Measurements from ENCODE around the gene MAD1L1. TPM values are rescaled to one million over a fixed set of nuclear protein-coding genes. Genes with fewer than 3 reads are reported as not detected.
A peak's percentile ranks its signal among the peaks of the same experiment; 100 is the strongest.

The MAD1L1 gene
- total and polyA plus RNA-seq, 4 donors = 43.0 to 54.9 (median 49.9) TPM

GRCh38 chr7:2242541-2243429 lies 10.0 kb upstream of the MAD1L1 start:
- Histone ChIP-seq H3K27ac (ENCODE audit: low read depth in 1 of 2, low read length in 1 of 2) (no peak overlapping the region), H3K4me1 (ENCODE audit: control insufficient read depth in 5 of 5, insufficient read depth in 5 of 5, low read length in 5 of 5) (peaks cover 0 to 22% (median 3%) of the 10 kb centered on the region in 5 donors), H3K27me3 (ENCODE audit: control insufficient read depth in 3 of 3, insufficient read depth in 3 of 3, low read length in 2 of 3) (no peaks in the 10 kb centered on the region), H3K36me3 (ENCODE audit: control insufficient read depth in 4 of 4, insufficient read depth in 4 of 4, low read length in 4 of 4) (peaks cover 6 to 15% (median 11%) of the 10 kb centered on the region in 4 donors), H3K9me3 (ENCODE audit: control insufficient read depth in 4 of 4, insufficient read depth in 3 of 4, low read length in 3 of 4) (no peaks in the 10 kb centered on the region), H3K4me3 (peak overlapping the region; percentile 95), H3K9ac (ENCODE audit: insufficient read depth in 1 of 2, low read length in 2 of 2) (peak overlapping the region in 1 of 2 donors; percentile 68)
- WGBS, 2 donors = 13 to 34% methylated on average over 21 of the region's 21 CpGs
- ATAC-seq (ENCODE audit: insufficient read depth, low FRiP score) (no peak), DNase-seq (no peak)
- no peak for TF ChIP-seq CTCF (IDR thresholded peaks at IDR 0.05; ENCODE audit: control extremely low read depth, extremely low read depth)

- 1% methylated on average over 69 to 81 of the region's 81 CpGs for WGBS, 2 donors
Observed at GRCh38 chr7:2241580-2242540, 9.1 kb upstream of the MAD1L1 start, which contains the start of the genes MRM2 and NUDT1. TSS of gene MRM2 (minus strand) at chr7:2242205. CDS start at chr7:2242169, 36 bp downstream. TSS of gene NUDT1 (plus strand) at chr7:2242226. CDS start at chr7:2244575, 2,349 bp downstream.

GRCh38 chr7:2239242-2239641 lies 6.5 kb upstream of the MAD1L1 start:
- ATAC-seq (ENCODE audit: insufficient read depth, low FRiP score) = no peak
- Histone ChIP-seq H3K4me3 (no peak overlapping the region), H3K4me1 (ENCODE audit: control insufficient read depth in 5 of 5, insufficient read depth in 5 of 5, low read length in 5 of 5) (peaks cover 0 to 18% (median 3%) of the 10 kb centered on the region in 5 donors), H3K36me3 (ENCODE audit: control insufficient read depth in 4 of 4, insufficient read depth in 4 of 4, low read length in 4 of 4) (peaks cover 6 to 27% (median 19%) of the 10 kb centered on the region in 4 donors), H3K9me3 (ENCODE audit: control insufficient read depth in 4 of 4, insufficient read depth in 3 of 4, low read length in 3 of 4) (no peaks in the 10 kb centered on the region), H3K9ac (ENCODE audit: insufficient read depth in 1 of 2, low read length in 2 of 2) (no peak overlapping the region), H3K27me3 (ENCODE audit: control insufficient read depth in 3 of 3, insufficient read depth in 3 of 3, low read length in 2 of 3) (no peaks in the 10 kb centered on the region), H3K27ac (ENCODE audit: low read depth in 1 of 2, low read length in 1 of 2) (no peak overlapping the region)
- TF ChIP-seq CTCF (IDR thresholded peaks at IDR 0.05; ENCODE audit: control extremely low read depth, extremely low read depth) = no peak
- no peak for DNase-seq
- WGBS, 2 donors = 97 to 100% methylated on average over 17 of the region's 17 CpGs

More at GRCh38 chr7:2241580-2242540, 9.1 kb upstream of the MAD1L1 start, which contains the start of the genes MRM2 and NUDT1:
- Histone ChIP-seq H3K4me3 (peak within 1 kb of the TSS; percentile 95), H3K9me3 (ENCODE audit: control insufficient read depth in 4 of 4, insufficient read depth in 3 of 4, low read length in 3 of 4) (no peaks in the 10 kb centered on the region), H3K4me1 (ENCODE audit: control insufficient read depth in 5 of 5, insufficient read depth in 5 of 5, low read length in 5 of 5) (peaks cover 0 to 22% (median 3%) of the 10 kb centered on the region in 5 donors), H3K36me3 (ENCODE audit: control insufficient read depth in 4 of 4, insufficient read depth in 4 of 4, low read length in 4 of 4) (peaks cover 6 to 19% (median 15%) of the 10 kb centered on the region in 4 donors), H3K9ac (ENCODE audit: insufficient read depth in 1 of 2, low read length in 2 of 2) (peak within 1 kb of the TSS; percentile 49 to 68), H3K27ac (ENCODE audit: low read depth in 1 of 2, low read length in 1 of 2) (peak within 1 kb of the TSS; percentile 55 to 85), H3K27me3 (ENCODE audit: control insufficient read depth in 3 of 3, insufficient read depth in 3 of 3, low read length in 2 of 3) (no peaks in the 10 kb centered on the region)
- no peak for TF ChIP-seq CTCF (IDR thresholded peaks at IDR 0.05; ENCODE audit: control extremely low read depth, extremely low read depth)
- DNase-seq = peak; percentile 78 to 87 (median 83)
- ATAC-seq (ENCODE audit: insufficient read depth, low FRiP score) = peak; percentile 82
